ENCODE measurements around the gene DCAF8.
A peak's percentile ranks its signal among the peaks of the same experiment; 100 is the strongest.

The DCAF8 gene

DNA sequence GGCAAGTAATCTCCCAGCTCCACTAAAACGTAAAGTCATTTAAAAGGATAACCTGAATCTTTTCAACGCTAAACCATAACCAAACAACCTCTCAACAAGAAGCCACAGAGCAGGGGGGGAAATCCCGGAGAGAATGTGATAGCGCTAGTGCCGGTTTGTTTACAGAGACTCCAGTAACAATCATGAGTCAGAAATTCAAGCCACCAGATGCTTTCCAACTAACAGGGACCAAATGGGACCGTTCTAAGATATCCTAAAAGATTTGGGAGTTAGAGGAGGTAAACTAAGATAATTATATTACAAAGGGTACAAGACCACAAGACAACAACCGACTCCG, 825 bp downstream of the DCAF8 start:
- DNase-seq, result peak; percentile 42

DNA sequence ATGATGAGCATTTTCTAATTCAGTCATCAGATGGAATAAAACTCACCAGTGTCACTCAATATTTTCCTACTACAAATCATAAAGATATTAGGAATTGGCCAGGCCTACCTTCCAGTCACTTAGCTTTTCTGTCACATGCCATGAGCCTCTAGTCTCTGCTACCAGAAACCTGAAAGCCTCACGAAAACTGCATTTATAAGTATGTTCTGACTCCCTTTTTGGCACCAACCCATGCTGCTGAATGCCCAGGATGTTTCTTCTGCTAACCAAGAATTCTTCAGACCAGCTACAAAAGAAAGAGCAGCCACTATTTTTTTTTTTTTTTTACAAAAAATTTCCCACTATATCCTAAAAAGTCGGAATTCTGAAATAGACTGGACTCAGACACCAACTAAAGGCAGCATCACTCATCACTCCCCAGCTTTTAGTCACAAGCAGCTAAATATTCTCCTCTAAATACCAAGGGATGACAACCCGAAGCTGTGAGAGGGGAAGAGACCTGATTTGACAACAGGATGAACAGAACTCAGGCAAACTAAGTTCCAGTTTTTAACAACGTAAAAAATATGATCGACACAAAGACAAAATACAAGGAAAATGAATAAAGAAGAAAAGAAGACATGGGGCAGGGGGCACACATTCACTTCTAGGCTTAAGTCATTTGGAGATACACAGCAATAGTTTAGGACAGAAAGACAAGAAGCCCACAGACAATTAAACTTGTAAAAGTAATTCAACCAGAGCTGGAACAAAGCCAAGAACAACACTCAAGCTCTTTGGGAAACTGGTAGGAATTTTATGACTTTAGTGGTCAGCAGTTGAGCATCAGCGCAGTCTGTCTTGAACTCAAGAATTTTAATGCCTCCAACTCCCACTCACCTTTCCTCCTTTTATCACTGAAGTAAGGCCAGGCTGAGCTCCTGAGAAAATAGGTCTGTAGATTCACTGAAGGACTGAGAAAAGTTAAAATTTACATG, 1.7 kb downstream of the DCAF8 start:
- DNase-seq, result no peak

DNA sequence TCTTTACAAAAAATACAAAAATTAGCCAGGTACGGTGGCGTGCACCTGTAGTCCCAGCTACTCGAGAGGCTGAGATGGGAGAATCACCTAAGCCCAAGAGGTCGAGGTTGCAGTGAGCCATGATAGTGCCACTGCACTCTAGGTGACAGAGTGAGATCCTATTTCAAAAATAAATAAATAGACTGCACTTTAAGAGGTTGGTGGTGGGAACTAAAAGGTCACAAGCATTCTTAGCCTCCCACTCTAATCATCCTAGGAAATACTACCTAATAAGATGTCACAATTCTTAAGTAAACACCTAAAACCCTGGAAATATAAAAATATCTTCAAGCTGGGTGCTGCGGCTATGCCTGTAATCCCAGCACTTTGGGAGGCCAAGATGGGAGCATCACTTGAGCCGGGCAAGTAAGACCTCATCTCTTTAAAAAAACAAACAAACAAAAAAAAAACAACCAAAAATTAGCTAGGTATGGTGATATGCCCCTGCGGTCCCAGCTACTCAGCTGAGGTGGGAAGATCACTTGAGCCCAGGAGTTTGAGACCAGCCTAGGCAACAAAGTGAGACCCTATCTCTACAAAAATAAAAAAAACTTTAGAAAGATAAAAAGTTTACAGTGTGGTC, 4.1 kb downstream of the DCAF8 start:
- no peak for DNase-seq

DNA sequence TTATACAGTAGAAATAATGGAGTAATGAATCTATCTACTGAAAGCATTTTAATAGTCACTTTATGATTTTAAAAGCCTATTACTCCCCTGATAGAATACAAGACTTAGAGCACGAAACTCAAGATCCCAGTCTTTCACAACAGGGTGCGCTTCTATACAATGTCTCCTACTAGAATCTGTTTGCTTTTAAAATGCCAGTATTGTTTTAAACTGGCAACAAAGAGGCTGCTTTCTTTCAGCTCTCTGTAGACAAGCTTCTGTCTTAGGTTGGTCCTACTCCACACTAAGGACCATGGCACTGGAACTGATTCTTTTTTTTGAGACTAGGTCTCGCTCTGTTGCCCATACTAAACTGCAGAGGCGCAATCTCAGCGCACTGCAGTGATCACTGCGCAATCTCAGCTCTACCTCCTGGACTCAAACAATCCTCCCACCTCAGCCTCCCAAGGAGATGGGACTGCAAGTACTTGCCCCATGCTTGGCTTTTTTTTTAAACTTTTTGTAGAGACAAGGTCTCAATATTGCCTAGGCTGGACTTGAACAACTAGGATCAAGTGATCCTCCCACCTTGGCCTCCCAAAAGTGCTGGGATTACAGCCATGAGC, 4.8 kb downstream of the DCAF8 start:
- no peak for DNase-seq

DNA sequence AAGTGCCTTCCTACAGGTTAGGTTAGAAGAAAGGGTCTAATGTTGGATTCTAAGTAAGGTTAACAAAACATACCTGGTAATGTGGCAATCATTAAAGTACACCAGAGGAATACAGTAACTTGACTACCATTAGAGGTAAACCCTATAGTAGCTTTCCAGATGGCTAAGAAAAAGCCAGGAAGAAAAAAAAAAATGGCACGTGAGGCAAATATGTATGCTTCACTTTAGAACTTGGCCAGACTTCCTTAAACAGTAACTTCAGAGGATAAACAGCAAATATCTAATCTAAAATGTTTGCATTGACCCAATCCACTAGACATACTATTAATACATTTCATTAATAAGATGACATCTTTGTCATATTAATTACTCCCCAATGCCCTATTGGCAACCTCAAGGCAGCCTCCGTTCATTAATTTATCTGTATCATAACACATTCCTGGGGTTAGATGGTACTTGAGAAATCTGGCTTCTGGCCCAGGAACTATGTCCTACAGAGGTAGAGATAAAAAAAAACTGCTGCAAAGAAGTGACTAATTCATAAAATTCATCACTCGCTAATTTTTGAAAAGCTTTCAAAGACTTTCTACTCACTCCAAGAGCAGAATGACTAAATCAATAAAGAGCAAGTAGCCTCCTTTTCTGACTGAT, 5.8 kb downstream of the DCAF8 start:
- DNase-seq, result no peak

DNA sequence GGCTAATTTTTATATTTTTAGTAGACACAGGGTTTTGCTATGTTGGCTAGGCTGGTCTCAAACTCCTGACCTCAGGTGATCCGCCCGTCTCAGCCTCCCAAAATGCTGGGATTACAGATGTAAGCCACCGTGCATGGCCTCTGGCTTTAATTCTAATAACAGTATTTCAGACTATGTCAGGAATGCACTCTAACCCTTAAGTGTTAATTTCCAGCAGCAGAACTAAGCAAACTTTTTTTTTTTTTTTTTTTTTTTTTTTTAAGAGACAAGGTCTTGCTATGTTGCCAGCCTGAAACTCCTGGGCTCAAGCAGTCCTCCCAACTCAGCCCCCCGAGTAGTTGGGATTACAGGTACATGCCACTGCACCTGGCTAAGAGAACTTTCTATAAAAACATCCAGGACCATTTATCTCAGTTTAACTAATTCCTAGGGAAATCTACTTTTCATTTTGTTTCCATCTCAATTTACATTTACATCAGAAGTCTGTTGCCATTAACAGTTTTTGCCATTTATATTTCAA, 6.5 kb downstream of the DCAF8 start:
- DNase-seq, result no peak

DNA sequence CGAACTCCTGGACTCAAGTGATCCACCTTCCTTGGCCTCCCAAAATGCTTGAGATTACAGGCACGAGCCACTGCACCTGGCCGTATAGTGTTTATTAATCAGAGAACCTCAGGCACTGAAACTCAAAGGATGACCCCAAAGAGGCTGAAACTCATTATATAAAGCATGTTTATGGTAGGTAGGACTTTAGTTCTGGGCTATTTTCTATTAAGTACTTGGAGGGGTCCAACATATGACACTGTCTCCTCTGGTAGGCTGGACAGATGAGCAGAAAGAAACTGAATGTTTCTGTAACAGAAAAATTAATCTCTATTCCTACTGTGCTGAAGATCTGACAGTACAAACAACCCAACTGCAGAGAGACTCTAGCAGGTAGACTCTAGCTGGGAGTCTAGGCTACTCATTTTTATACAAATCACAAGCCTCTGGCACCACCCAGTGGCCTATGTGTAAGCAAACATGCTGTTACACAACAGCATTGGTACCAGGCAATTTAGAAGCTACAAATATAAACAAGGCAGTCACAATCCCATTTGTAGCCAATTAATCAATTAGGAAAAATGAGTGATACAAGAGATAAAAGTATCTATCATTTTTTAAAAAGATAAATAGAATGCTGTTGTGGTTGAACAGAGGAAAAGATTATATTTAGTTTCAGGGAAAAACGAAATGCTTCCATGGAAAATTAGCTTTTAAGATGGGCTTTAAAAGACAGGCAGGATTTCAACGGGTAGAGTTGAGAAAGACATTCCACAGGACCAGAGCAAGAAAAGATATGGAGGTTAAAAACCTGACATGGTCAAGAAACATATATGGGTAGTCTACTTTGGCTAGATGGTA, 10.4 kb downstream of the DCAF8 start:
- DNase-seq, result peak; percentile 10

DNA sequence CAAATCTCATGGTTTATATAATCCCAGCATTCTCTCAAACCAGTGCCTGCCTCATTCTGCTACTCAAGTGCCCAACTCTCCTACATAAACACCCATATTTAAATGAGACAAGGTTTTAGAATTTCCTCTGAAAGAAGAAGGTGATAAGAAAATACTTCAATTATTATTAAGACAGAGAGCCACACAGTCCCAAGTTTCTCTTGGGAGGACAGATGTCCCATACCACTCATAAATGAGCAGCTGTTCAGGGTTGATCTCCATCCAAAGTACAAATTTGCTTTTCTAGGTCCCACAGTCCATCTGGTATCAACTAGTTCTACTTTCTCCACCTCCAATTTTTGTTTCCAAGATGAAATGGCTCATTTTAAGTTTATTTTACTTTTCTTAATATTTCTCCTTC, 11.3 kb downstream of the DCAF8 start:
- no peak for DNase-seq

DNA sequence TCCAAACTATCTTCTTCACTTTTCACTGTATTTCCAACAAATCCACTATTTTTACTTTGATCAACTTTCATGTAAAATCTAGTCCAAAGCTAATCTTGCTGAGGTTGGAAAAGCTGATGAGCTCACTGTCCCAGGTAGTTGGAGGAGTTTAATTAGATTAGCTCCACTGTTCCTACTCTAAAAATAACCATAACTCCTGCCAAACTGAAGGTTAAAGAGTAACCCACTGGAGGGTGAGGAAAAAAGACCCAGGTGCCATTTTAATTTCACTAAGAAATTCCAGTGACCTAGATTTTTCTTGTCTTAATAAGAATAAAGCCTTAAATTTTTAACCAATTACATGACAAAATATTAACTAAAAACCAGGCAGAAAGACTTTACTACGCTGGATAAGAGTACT, 15.3 kb downstream of the DCAF8 start:
- no peak for DNase-seq

DNA sequence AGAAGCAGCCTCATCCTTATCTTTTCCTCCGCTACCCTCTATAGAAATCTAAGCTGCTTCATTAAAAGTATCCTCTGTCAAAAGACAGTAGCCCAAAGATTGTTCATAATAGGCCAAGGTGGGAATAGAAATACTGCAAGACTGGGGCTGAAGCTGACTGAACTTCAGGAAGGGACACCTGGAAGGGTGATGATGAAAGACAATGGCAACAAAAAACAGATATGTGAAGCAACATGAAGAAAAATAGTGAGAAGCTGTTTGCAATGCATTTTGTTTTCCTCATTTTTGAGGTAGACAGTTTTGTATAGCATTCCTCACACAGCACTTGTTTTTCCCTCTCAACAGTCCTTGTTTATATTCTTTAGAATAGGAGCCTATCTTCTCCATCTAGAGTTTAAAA, 16.9 kb downstream of the DCAF8 start:
- no peak for DNase-seq

DNA sequence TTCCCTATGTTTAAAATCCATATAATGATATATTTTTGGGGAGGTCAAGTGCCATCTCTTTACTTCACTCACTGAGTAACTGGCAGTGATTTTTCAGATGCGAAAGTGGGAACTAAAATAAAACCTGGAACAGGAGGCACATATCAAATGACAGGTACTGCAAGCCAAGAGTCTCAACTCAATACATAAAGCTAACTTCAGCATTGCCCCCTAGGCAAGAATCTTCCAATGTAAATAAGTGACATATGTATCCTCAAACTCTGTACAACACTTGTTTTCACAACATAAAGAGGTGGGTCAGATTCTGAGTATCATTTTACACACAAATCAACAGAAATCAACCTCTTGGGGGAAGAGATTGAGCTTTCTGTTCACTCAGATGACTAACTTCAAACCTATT, 18.1 kb downstream of the DCAF8 start:
- DNase-seq, result no peak

DNA sequence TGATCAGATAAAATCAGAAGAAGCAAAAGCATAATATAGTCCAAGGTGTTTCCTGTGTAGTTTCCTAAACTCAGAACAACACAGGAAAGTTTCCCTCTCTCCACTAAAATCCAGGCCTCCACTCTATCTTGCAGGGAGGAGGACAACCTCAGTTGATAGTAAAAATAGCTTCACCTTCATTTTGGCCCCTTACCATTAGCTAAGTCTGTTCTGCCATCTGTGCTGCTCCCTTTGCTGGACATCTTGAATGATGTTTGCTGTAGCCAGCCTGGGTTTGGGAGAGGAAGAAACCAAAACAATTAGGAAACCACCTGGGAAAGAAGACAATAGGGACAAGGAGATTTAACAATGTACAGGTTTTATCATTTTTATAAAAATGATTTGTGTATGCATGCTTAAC, 18.6 kb downstream of the DCAF8 start:
- no peak for DNase-seq

DNA sequence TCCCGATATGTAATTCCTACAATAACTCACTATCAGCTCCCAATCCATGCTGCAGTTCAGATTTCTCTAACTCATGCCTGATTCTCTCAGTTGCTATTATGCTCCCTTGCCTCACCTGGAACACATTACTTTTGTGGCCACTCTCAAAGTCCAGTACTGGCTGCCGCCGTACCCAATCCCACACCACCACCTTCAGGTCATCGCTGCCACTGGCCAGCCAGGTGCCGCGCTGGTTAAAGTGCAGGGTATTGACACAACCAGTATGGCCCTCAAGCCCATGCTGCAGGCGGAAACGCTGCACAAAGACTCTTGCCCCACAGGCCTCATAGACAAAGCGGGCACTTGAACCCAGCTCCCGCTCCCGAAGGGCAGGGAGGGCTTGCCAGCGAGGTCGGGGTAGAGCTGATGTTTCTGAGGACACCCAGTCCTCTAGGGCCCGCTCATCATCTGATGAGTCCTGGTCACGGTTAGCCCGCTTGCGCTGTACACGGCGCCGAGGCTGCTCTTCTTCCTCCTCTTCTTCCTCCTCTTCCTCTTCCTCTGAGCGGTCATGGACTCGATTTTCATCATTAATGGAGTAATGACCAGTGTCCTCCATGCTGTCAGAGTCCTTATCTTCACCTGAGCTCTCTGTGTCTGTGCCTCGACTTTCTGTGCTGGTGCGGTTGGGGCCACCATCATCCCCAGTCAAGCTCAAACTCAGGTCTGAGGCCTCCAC, 22.6 kb downstream of the DCAF8 start:
- DNase-seq, result no peak

DNA sequence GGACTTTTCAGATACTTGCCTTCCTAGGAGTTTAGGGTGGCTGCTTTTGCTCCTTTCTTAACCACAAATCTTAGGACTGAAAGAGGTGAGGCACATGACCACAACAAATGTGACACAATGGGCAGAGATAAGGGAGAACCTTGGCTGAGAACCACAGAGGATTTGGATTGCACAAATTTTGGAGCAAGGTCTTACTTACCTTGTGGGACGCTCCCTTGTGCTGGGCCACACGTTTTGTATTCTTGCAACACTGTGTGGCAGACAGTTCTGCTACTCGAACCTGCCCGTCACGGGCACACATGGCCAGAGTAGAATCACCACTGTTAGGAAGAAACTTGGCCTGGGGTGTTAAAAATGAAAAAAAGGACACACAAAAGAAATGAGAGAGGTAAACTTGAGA, 23.9 kb downstream of the DCAF8 start:
- no peak for DNase-seq

DNA sequence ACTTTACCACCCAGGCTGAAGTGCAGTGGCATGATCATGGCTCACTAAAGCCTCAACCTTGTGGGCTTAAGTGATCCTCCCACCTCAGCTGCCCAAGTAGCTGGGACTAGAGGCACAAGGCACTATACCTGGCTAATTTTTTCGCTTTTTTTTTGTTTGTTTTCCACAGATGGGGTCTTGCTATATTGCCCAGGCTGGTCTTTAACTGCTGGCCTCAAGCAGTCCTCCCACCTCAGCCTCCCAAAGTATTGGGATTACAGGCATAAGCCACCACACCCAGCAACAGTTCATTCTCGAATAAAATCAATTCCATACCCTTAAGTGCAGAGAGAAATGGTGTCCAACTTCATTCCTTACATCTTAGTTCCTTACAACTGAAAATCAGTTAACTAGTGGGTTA, 24.8 kb downstream of the DCAF8 start:
- DNase-seq, result no peak

DNA sequence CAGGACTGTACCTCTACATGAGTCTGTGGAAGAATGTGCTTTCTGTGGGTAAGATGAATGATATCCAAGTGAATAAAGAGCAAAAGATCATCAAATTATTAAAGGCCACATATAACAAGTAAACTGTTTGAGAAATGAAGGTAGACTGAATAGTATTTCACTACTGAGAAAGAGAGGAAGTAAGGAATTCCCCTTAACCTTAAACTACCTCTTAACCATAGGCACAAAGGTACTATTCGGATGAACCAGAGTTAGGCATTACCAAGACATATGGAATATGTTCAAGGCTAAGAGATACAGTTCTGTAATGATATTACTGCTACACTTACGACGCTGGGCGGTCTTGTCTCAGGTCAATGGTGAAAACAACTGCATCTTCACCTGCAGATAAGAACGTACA, 25.5 kb downstream of the DCAF8 start:
- no peak for DNase-seq

DNA sequence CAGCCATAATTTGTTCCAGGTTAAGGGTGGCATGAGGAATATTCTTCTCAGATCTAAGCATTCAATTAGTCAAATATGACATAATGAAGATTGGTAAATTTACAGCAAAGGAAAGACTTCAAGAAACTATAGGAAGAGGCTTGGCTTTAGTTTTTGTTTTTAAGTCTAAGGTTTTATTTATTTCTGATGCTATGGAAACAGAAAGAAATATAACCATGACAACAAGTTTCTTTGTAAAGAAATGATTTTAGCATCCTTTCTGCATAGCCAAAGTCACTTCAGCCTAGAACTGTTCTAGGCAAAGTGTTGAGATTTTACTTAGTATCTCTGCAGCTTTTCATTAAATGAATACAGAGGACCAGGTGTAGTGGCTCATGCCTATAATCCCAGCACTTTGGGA, 29.4 kb downstream of the DCAF8 start:
- DNase-seq, result no peak

DNA sequence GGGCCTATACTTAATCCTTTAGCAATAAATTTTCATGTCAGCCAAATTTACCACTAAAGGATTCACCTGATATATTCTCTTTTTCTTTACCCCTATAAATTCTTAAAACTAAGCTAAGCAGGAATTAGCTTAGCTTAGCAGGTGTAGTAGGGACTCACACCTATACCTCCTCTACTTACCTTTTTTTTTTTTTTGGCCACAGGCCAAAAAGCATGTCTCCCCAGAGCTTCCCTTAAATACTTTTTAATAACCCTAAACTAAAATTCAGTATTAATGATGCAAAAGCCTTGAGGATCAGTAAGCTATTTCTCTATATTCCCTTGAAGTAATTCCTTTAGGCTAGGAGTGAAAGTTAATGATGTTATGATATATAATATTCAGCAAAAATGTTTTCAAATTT, 33.9 kb downstream of the DCAF8 start:
- DNase-seq, result no peak

DNA sequence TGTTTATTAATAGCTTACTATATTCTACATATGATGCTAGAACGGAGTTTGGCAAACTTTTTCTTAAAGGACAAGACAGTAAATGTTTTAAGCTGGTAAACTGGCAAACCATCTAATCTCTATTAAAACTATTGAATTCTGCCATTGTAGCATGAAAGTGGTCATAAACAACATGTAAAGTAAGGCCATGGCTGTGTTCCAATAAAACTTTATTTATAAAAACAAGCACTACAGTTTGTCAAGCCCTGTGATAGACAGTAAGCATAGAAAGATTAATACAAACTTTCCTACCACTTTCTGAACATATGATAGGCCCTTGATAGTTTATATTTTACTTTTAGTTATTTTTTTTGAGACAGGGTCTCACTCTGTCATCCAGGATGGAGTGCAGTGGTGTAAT, 34.8 kb downstream of the DCAF8 start:
- no peak for DNase-seq

DNA sequence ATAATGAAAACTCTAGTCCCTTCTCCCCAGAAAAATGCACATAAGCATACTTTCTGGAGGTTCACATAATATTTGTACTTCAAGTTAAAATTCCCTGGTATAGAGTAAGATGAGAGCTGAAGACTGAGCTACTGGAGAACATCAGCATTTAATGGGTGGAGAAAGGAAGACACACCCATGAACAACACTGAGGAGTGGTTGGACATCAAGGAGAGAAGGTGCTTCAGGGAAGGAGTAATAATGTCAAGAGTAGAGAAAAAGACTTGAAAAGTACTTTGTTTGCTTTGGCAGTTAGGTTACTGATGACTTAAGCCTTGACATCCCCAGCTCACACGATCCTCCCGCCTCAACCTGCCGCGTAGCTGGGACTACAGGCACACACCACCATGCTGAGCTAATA, 35.3 kb downstream of the DCAF8 start:
- no peak for DNase-seq

DNA sequence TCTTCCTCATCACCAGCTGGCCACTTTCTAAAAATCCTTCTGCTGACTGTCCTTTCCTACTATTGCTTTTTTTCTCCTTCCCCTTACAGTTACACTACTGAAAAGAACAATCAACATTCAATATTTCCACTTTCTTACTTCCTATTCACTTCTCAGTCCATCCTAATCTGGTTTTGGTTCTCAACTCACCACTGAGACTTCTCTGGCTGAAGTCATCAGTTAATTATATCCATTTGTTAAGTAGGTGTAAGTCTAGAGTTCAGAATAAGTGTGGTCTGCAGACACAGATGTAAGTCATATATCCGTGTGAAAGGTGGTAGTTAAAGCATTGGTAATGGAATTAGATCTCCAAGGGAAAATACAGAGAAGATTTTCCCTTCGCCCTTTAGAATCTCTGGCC, 35.7 kb downstream of the DCAF8 start:
- no peak for DNase-seq

DNA sequence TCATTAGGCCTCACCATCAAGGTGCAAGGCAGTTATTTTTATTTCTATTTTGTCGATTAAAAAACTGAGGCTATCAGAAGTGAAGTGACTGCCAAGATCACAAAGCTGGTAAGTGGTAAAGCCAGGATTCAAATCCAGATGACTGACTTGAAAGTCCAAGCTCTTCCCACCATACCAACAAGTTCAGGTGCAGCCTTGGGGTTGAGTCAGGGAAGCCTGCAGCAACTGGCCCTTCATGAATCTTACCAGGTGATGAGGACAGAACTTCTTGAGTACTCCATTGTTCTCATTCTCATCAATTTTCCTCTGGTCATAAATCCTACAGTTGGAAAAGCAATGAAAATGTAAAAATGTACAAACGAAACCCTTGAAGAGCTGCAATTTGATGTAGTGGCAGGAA, 37.0 kb downstream of the DCAF8 start:
- DNase-seq, result no peak

Measured in NK-92 treated with Interleukin-12 subunit alpha and Interleukin-12 subunit beta, amount 100 ng/mL, for 24 hours (cell line).